Mesendoderm (in vitro differentiated cells): ENCODE results near the gene KIF5C.

Experiments used
- DNase-seq: peaks from one replicate; pipeline ENCODE4 v3.0.0; 2013
- H2AK5ac ChIP-seq: 2 replicates; pipeline ENCODE4 v1.6.1; 2013; ENCODE audit warnings: low read length, inconsistent platforms
- H2BK120ac ChIP-seq: 2 replicates; pipeline ENCODE4 v1.6.1; 2013; ENCODE audit warnings: low read depth, mild to moderate bottlenecking, low read length, moderate library complexity, mixed read lengths
- H2BK15ac ChIP-seq: replicated peaks from 2 replicates; pipeline ENCODE4 v1.6.1; 2013; ENCODE audit warnings: low read depth, mild to moderate bottlenecking, moderate library complexity
- H2BK5ac ChIP-seq: 2 replicates; pipeline ENCODE4 v1.6.1; 2013; ENCODE audit warnings: low read length, inconsistent platforms
- H3K18ac ChIP-seq: 2 replicates; pipeline ENCODE4 v1.6.1; 2013; ENCODE audit warnings: mild to moderate bottlenecking, low read length, mixed read lengths
- H3K23ac ChIP-seq: one replicate; pipeline ENCODE4 v1.6.1; 2013; ENCODE audit warnings: low read length
- H3K27ac ChIP-seq: 2 replicates; pipeline ENCODE4 v1.5.1; 2013; ENCODE audit warnings: low read depth, mild to moderate bottlenecking, inconsistent platforms, low read length, moderate library complexity
- H3K27me3 ChIP-seq: 2 replicates; pipeline ENCODE4 v1.6.1; 2013; ENCODE audit warnings: low read length, control low read depth, mild to moderate bottlenecking, inconsistent platforms; ENCODE audit not compliant: insufficient read depth, poor library complexity
- H3K36me3 ChIP-seq: 2 replicates; pipeline ENCODE4 v1.6.1; 2013; ENCODE audit warnings: low read length, inconsistent platforms; ENCODE audit not compliant: control insufficient read depth, insufficient read depth
- H3K4ac ChIP-seq: one replicate; pipeline ENCODE4 v1.6.1; 2013; ENCODE audit warnings: low read depth, mild to moderate bottlenecking, low read length, moderate library complexity
- H3K4me1 ChIP-seq: 2 replicates; pipeline ENCODE4 v1.6.1; 2013; ENCODE audit warnings: low read depth, low read length, inconsistent platforms; ENCODE audit not compliant: control insufficient read depth
- H3K4me2 ChIP-seq: 2 replicates; pipeline ENCODE4 v1.6.1; 2013; ENCODE audit warnings: low read length
- H3K4me3 ChIP-seq: 2 replicates; pipeline ENCODE4 v1.5.1; 2013; ENCODE audit warnings: mild to moderate bottlenecking, low read length
- H3K56ac ChIP-seq: one replicate; pipeline ENCODE4 v1.6.1; 2013; ENCODE audit warnings: low read length
- H3K79me1 ChIP-seq: 2 replicates; pipeline ENCODE4 v1.6.1; 2013; ENCODE audit warnings: low read length, inconsistent platforms
- H3K79me2 ChIP-seq: 2 replicates; pipeline ENCODE4 v1.6.1; 2013; ENCODE audit warnings: mild to moderate bottlenecking, low read length; ENCODE audit not compliant: control insufficient read depth, insufficient read depth
- H3K9ac ChIP-seq: 2 replicates; pipeline ENCODE4 v1.6.1; 2013; ENCODE audit warnings: low read length, inconsistent platforms
- H4K5ac ChIP-seq: one replicate; pipeline ENCODE4 v1.6.1; 2013; ENCODE audit warnings: low read length
- H4K8ac ChIP-seq: one replicate; pipeline ENCODE4 v1.6.1; 2013; ENCODE audit warnings: low read depth, mild to moderate bottlenecking, control low read depth, low read length, moderate library complexity
- WGBS: extraction: QIAGEN DNeasy Blood & Tissue Kit; methylation state at CpG from one replicate; pipeline ENCODE4 v1.1.7; 2013; ENCODE audit warnings: low lambda C conversion rate, missing lambda C conversion rate; ENCODE audit not compliant: insufficient coverage; ENCODE audit errors: extremely low coverage; 5-methylcytosine and 5-hydroxymethylcytosine counted together

KIF5C gene

GRCh38 chr2:149063177-149063576, 188.2 kb downstream of the KIF5C start:
- Histone ChIP-seq H4K8ac (no peak overlapping the region), H3K79me1 (no peaks in the 10 kb centered on the region), H3K27me3 (no peaks in the 10 kb centered on the region), H3K4ac (no peak overlapping the region), H3K79me2 (no peaks in the 10 kb centered on the region), H3K18ac (no peak overlapping the region), H4K5ac (no peak overlapping the region), H3K4me3 (no peak overlapping the region), H3K23ac (no peak overlapping the region), H2BK120ac (no peak overlapping the region), H3K4me1 (peaks cover 2% of the 10 kb centered on the region), H2BK15ac (no peak overlapping the region), H3K27ac (no peak overlapping the region), H3K36me3 (no peaks in the 10 kb centered on the region), H2BK5ac (no peak overlapping the region), H3K56ac (no peak overlapping the region), H2AK5ac (no peak overlapping the region), H3K9ac (no peak overlapping the region), H3K4me2 (no peak overlapping the region)
- peak; percentile 65 for DNase-seq
- no CpG with 5 or more reads among the region's 4 CpGs for WGBS

- Histone ChIP-seq H3K79me2 (no peaks in the 10 kb centered on the region), H3K27me3 (no peaks in the 10 kb centered on the region), H3K18ac (no peak overlapping the region), H3K4me1 (peaks cover 5% of the 10 kb centered on the region), H3K56ac (no peak overlapping the region), H3K4me2 (no peak overlapping the region), H3K36me3 (no peaks in the 10 kb centered on the region), H2BK120ac (no peak overlapping the region), H3K4me3 (no peak overlapping the region), H4K8ac (no peak overlapping the region), H3K23ac (no peak overlapping the region), H3K27ac (no peak overlapping the region), H3K79me1 (no peaks in the 10 kb centered on the region), H2BK15ac (no peak overlapping the region), H2BK5ac (no peak overlapping the region), H3K9ac (no peak overlapping the region), H2AK5ac (no peak overlapping the region), H4K5ac (no peak overlapping the region), H3K4ac (no peak overlapping the region)
- peak; percentile 95 for DNase-seq
- no CpG with 5 or more reads among the region's 3 CpGs for WGBS
These were observed 189.4 kb downstream of the KIF5C start for GRCh38 chr2:149064365-149064841.

GRCh38 chr2:149064856-149065630, 190.0 kb downstream of the KIF5C start:
- peak overlapping the region; percentile 2 for H2BK15ac ChIP-seq
- peak; percentile 57 for DNase-seq
- H3K18ac ChIP-seq, result peak overlapping the region; percentile 56
- no peak overlapping the region for H3K4ac ChIP-seq
- peak overlapping the region; percentile 61 for H3K56ac ChIP-seq
- no peak overlapping the region for H3K4me3 ChIP-seq
- no peaks in the 10 kb centered on the region for H3K27me3 ChIP-seq
- H2BK120ac ChIP-seq, result no peak overlapping the region
- no peak overlapping the region for H3K4me2 ChIP-seq
- no peak overlapping the region for H3K23ac ChIP-seq
- peaks cover 5% of the 10 kb centered on the region for H3K4me1 ChIP-seq
- no peak overlapping the region for H3K9ac ChIP-seq
- no CpG with 5 or more reads among the region's 5 CpGs for WGBS
- H2AK5ac ChIP-seq, result no peak overlapping the region
- no peak overlapping the region for H4K8ac ChIP-seq
- H3K27ac ChIP-seq, result peak overlapping the region; percentile 70
- H3K79me1 ChIP-seq, result no peaks in the 10 kb centered on the region
- H3K79me2 ChIP-seq, result no peaks in the 10 kb centered on the region
- no peaks in the 10 kb centered on the region for H3K36me3 ChIP-seq
- peak overlapping the region; percentile 64 for H4K5ac ChIP-seq
- peak overlapping the region; percentile 37 for H2BK5ac ChIP-seq

GRCh38 chr2:149068225-149068995, 193.4 kb downstream of the KIF5C start:
- Histone ChIP-seq H3K4me3 (no peak overlapping the region), H2BK5ac (no peak overlapping the region), H2BK120ac (no peak overlapping the region), H3K79me1 (no peaks in the 10 kb centered on the region), H2BK15ac (peak overlapping the region; percentile 59), H3K18ac (peak overlapping the region; percentile 31), H3K27ac (no peak overlapping the region), H4K8ac (no peak overlapping the region), H3K23ac (no peak overlapping the region), H3K79me2 (no peaks in the 10 kb centered on the region), H3K27me3 (no peaks in the 10 kb centered on the region), H3K36me3 (no peaks in the 10 kb centered on the region), H3K4me2 (no peak overlapping the region), H3K9ac (no peak overlapping the region), H3K4me1 (peaks cover 10% of the 10 kb centered on the region), H3K56ac (peak overlapping the region; percentile 37), H3K4ac (no peak overlapping the region), H4K5ac (no peak overlapping the region), H2AK5ac (no peak overlapping the region)
- DNase-seq, result no peak
- WGBS, result no CpG with 5 or more reads among the region's 6 CpGs

GRCh38 chr2:149068996-149069888, 194.2 kb downstream of the KIF5C start:
- Histone ChIP-seq H3K79me1 (no peaks in the 10 kb centered on the region), H3K27ac (no peak overlapping the region), H2BK5ac (no peak overlapping the region), H3K27me3 (no peaks in the 10 kb centered on the region), H3K36me3 (no peaks in the 10 kb centered on the region), H3K18ac (peak overlapping the region; percentile 76), H3K4me3 (no peak overlapping the region), H3K9ac (no peak overlapping the region), H3K4ac (no peak overlapping the region), H2AK5ac (no peak overlapping the region), H2BK120ac (no peak overlapping the region), H4K5ac (no peak overlapping the region), H3K56ac (peak overlapping the region; percentile 37), H3K79me2 (no peaks in the 10 kb centered on the region), H4K8ac (no peak overlapping the region), H2BK15ac (peak overlapping the region; percentile 59), H3K23ac (no peak overlapping the region), H3K4me2 (no peak overlapping the region), H3K4me1 (peaks cover 10% of the 10 kb centered on the region)
- no peak for DNase-seq
- no CpG with 5 or more reads among the region's 5 CpGs for WGBS
